HEK293 (cell line): ENCODE measurements around the gene PDE1C.

Experiments used
- CTCF ChIA-PET: fragments of 350-600 bp; formaldehyde crosslinking; extraction: SDS; loops from one replicate; lab custom pipeline; 2021; ENCODE audit warnings: antibody characterized with exemption; lab: Yijun Ruan, JAX
- POLR2A ChIA-PET: fragments of 300-600 bp; formaldehyde crosslinking; extraction: SDS; loops from one replicate; lab custom pipeline; 2020; ENCODE audit warnings: antibody characterized with exemption, inconsistent platforms; lab: Yijun Ruan, JAX
- H3K27ac ChIP-seq: fragments of 200-500 bp; sonication (Bioruptor generic); 2 replicates; pipeline ENCODE4 v1.5.1; 2014; ENCODE audit warnings: low read depth, low read length, control low read depth, inconsistent platforms; ENCODE audit errors: extremely low read depth
- H3K36me3 ChIP-seq, 2 experiments: fragments of 200-500 bp in 1 of 2; sonication (Bioruptor generic) in 1 of 2; 1 replicate in 1 of 2; 2 replicates in 1 of 2; pipeline ENCODE4 v1.5.1; 2014 to 2017; ENCODE audit warnings: inconsistent platforms in 2 of 2, low read length in 2 of 2; ENCODE audit not compliant: control insufficient read depth in 2 of 2, insufficient read depth in 1 of 2
- H3K4me1 ChIP-seq: fragments of 200-500 bp; sonication (Bioruptor generic); 2 replicates; pipeline ENCODE4 v1.5.1; 2014; ENCODE audit warnings: mild to moderate bottlenecking, low read length, inconsistent platforms; ENCODE audit not compliant: control insufficient read depth, insufficient read depth
- H3K4me3 ChIP-seq: 2 replicates; pipeline ENCODE4 v1.5.1; 2011; ENCODE audit warnings: low read depth, mild to moderate bottlenecking, control low read depth, low read length, moderate library complexity
- H3K9me3 ChIP-seq: fragments of 200-500 bp; sonication (Bioruptor generic); 2 replicates; pipeline ENCODE4 v1.5.1; 2014; ENCODE audit warnings: low read depth, low read length, inconsistent platforms; ENCODE audit not compliant: control insufficient read depth, insufficient read depth
- GFI1B ChIP-seq: fragments of 450-650 bp; formaldehyde crosslinking; IDR thresholded peaks from 2 replicates; pipeline ENCODE4 v1.5.1; 2016; ENCODE audit warnings: missing biosample characterization, missing genetic modification characterization
- HOXC10 ChIP-seq: sonication (generic); formaldehyde crosslinking; IDR thresholded peaks from 2 replicates; pipeline ENCODE4 v1.8.1; 2023; ENCODE audit warnings: mild to moderate bottlenecking, missing genetic modification reagents
- KLF16 ChIP-seq: fragments of 450-650 bp; formaldehyde crosslinking; IDR thresholded peaks from 2 replicates; pipeline ENCODE4 v1.5.1; 2017; ENCODE audit warnings: missing biosample characterization, missing genetic modification characterization
- PRDM4 ChIP-seq: fragments of 450-650 bp; formaldehyde crosslinking; IDR thresholded peaks from 2 replicates; pipeline ENCODE4 v1.5.1; 2017; ENCODE audit warnings: missing biosample characterization, missing genetic modification characterization
- RBAK ChIP-seq: fragments of 450-650 bp; formaldehyde crosslinking; IDR thresholded peaks from 2 replicates; pipeline ENCODE4 v1.5.1; 2016; ENCODE audit warnings: missing biosample characterization, missing genetic modification characterization
- SP2 ChIP-seq: fragments of 450-650 bp; formaldehyde crosslinking; IDR thresholded peaks from 2 replicates; pipeline ENCODE4 v1.5.1; 2016; ENCODE audit warnings: missing biosample characterization, missing genetic modification characterization
- SP3 ChIP-seq: fragments of 450-650 bp; formaldehyde crosslinking; IDR thresholded peaks from 2 replicates; pipeline ENCODE4 v1.5.1; 2016; ENCODE audit warnings: missing biosample characterization, missing genetic modification characterization
- TRIM28 ChIP-seq: IDR thresholded peaks from 2 replicates; pipeline ENCODE4 v1.6.1; 2011; ENCODE audit warnings: low read length, control low read depth, borderline replicate concordance
- YY2 ChIP-seq: fragments of 450-650 bp; formaldehyde crosslinking; IDR thresholded peaks from 2 replicates; pipeline ENCODE4 v1.5.1; 2016; ENCODE audit warnings: missing biosample characterization, missing genetic modification characterization
- ZBTB21 ChIP-seq: fragments of 450-650 bp; formaldehyde crosslinking; IDR thresholded peaks from 2 replicates; pipeline ENCODE4 v1.5.1; 2017; ENCODE audit warnings: missing biosample characterization, missing genetic modification characterization
- ZNF114 ChIP-seq: fragments of 450-650 bp; formaldehyde crosslinking; IDR thresholded peaks from 2 replicates; pipeline ENCODE4 v1.5.0; 2017; ENCODE audit warnings: missing biosample characterization, missing genetic modification characterization
- ZNF132 ChIP-seq: fragments of 450-650 bp; formaldehyde crosslinking; IDR thresholded peaks from 2 replicates; pipeline ENCODE4 v1.5.1; 2017; ENCODE audit warnings: missing biosample characterization, missing genetic modification characterization, borderline replicate concordance
- ZNF169 ChIP-seq: fragments of 450-650 bp; formaldehyde crosslinking; IDR thresholded peaks from 2 replicates; pipeline ENCODE4 v1.5.1; 2016; ENCODE audit warnings: missing biosample characterization, missing genetic modification characterization
- ZNF2 ChIP-seq: fragments of 450-650 bp; formaldehyde crosslinking; IDR thresholded peaks from 2 replicates; pipeline ENCODE4 v1.5.1; 2016; ENCODE audit warnings: missing biosample characterization, missing genetic modification characterization
- ZNF239 ChIP-seq: fragments of 450-650 bp; formaldehyde crosslinking; IDR thresholded peaks from 2 replicates; pipeline ENCODE4 v1.5.1; 2016; ENCODE audit warnings: missing biosample characterization, missing genetic modification characterization
- ZNF391 ChIP-seq: fragments of 450-650 bp; formaldehyde crosslinking; IDR thresholded peaks from 2 replicates; pipeline ENCODE4 v1.5.1; 2016; ENCODE audit warnings: low read depth, missing biosample characterization, missing genetic modification characterization, borderline replicate concordance
- ZNF549 ChIP-seq: fragments of 450-650 bp; IDR thresholded peaks from 2 replicates; pipeline ENCODE4 v1.5.1; 2018; ENCODE audit warnings: missing biosample characterization, missing genetic modification characterization, mild to moderate bottlenecking, inconsistent platforms, moderate library complexity
- ZNF555 ChIP-seq: fragments of 450-650 bp; formaldehyde crosslinking; conservative IDR thresholded peaks from 2 replicates; pipeline ENCODE4 v1.5.1; 2017; ENCODE audit warnings: missing biosample characterization, mild to moderate bottlenecking, missing genetic modification characterization, inconsistent platforms
- ZNF558 ChIP-seq: fragments of 450-650 bp; formaldehyde crosslinking; IDR thresholded peaks from 2 replicates; pipeline ENCODE4 v1.5.1; 2016; ENCODE audit warnings: missing biosample characterization, missing genetic modification characterization
- ZNF621 ChIP-seq: fragments of 450-650 bp; formaldehyde crosslinking; IDR thresholded peaks from 2 replicates; pipeline ENCODE4 v1.5.1; 2017; ENCODE audit warnings: missing biosample characterization, missing genetic modification characterization
- ZNF624 ChIP-seq: fragments of 450-650 bp; formaldehyde crosslinking; IDR thresholded peaks from 2 replicates; pipeline ENCODE4 v1.5.1; 2017; ENCODE audit warnings: missing biosample characterization, missing genetic modification characterization
- ZNF654 ChIP-seq: fragments of 450-650 bp; formaldehyde crosslinking; IDR thresholded peaks from 2 replicates; pipeline ENCODE4 v1.5.1; 2016; ENCODE audit warnings: low read depth, missing biosample characterization, missing genetic modification characterization
- ZNF664 ChIP-seq: fragments of 450-650 bp; formaldehyde crosslinking; IDR thresholded peaks from 2 replicates; pipeline ENCODE4 v1.5.1; 2016; ENCODE audit warnings: missing biosample characterization, missing genetic modification characterization
- ZNF776 ChIP-seq: fragments of 450-650 bp; formaldehyde crosslinking; IDR thresholded peaks from 2 replicates; pipeline ENCODE4 v1.5.0; 2017; ENCODE audit warnings: missing biosample characterization, missing genetic modification characterization, borderline replicate concordance
- ZSCAN23 ChIP-seq: fragments of 450-650 bp; formaldehyde crosslinking; IDR thresholded peaks from 2 replicates; pipeline ENCODE4 v1.5.1; 2016; ENCODE audit warnings: missing biosample characterization, missing genetic modification characterization
- ZXDB ChIP-seq: fragments of 450-650 bp; formaldehyde crosslinking; IDR thresholded peaks from 2 replicates; pipeline ENCODE4 v1.5.1; 2016; ENCODE audit warnings: missing biosample characterization, missing genetic modification characterization
- TF ChIP-seq, protein P1 (sequence below): fragments of 450-650 bp; IDR thresholded peaks from 2 replicates; pipeline ENCODE4 v1.5.1; 2018; ENCODE audit warnings: missing biosample characterization, missing genetic modification characterization

Gene PDE1C

DNA sequence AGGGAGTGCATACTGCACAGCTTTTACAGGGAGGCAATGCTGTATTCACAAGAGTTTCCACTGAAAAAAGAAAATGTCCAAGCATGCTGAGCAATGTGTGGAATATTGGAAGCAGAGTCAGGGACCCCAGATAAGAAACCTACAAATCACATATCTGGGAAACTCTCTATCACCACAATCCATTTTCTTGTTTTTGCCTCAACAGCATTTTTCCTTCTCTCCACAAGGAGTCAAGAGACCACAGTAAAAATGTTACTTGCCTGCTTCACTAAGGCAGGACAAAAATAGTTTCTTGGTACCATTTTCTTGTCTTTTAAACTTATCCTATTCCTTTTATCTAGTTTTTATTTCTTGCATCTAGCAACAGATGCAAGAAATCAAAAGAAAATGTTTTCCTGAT is 19.5 kb upstream of the PDE1C start (continued):
- no peak for TF ChIP-seq ZNF239 (tag by site-specific recombination)
- TF ChIP-seq ZNF132 (tag by site-specific recombination) = no peak
- TF ChIP-seq YY2 (tag by site-specific recombination) = no peak
- no peak for TF ChIP-seq ZNF558 (tag by site-specific recombination)
- TF ChIP-seq, protein P1, sequence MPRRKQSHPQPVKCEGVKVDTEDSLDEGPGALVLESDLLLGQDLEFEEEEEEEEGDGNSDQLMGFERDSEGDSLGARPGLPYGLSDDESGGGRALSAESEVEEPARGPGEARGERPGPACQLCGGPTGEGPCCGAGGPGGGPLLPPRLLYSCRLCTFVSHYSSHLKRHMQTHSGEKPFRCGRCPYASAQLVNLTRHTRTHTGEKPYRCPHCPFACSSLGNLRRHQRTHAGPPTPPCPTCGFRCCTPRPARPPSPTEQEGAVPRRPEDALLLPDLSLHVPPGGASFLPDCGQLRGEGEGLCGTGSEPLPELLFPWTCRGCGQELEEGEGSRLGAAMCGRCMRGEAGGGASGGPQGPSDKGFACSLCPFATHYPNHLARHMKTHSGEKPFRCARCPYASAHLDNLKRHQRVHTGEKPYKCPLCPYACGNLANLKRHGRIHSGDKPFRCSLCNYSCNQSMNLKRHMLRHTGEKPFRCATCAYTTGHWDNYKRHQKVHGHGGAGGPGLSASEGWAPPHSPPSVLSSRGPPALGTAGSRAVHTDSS (tag by site-specific recombination) = no peak
- no peak for TF ChIP-seq ZNF621

DNA sequence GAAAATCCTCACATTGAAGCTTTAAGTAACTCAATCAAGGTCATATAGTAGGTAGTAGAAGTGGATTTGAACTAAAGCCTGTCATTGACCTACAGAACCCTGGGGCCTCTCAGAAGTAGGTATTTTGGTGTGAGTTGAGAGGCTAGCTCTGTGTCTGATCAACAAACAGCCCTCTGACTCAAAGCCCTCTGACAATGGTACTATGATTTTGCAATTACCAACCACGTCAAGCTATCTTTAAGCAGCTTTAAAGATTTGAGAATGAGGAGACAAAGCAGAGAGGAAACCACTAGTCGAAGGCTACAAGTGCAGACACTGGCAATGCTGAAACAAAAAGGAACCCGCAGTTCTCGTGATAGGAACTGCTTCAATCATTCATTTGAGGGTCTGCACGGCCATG is 19.0 kb upstream of the PDE1C start:
- Histone ChIP-seq H3K4me1 (no peaks in the 10 kb centered on the region), H3K36me3 (no peaks in the 10 kb centered on the region)
- TF ChIP-seq SP2 (tag by site-specific recombination) (no peak), GFI1B (tag by site-specific recombination) (no peak), ZNF654 (no peak), RBAK (tag by site-specific recombination) (no peak), ZNF776 (no peak), ZBTB21 (no peak), ZNF624 (no peak), PRDM4 (tag by site-specific recombination) (no peak)
- TF ChIP-seq, all 188 proteins: peak for 0
- ChIA-PET CTCF (no interaction called here), POLR2A (no interaction called here)
- Histone ChIP-seq H3K27ac (no peak overlapping the region), H3K4me3 (no peak overlapping the region), H3K9me3 (no peaks in the 10 kb centered on the region)

GRCh38 chr7:32088451-32088881 is 18.3 kb upstream of the PDE1C start:
- no peaks in the 10 kb centered on the region for H3K4me1 ChIP-seq
- no peaks in the 10 kb centered on the region for H3K36me3 ChIP-seq
- ChIA-PET CTCF (no interaction called here), POLR2A (no interaction called here)
- no peak overlapping the region for H3K4me3 ChIP-seq
- H3K9me3 ChIP-seq = no peaks in the 10 kb centered on the region
- no peak for TF ChIP-seq ZNF169
- TF ChIP-seq ZNF2 (tag by site-specific recombination) = no peak
- no peak overlapping the region for H3K27ac ChIP-seq

DNA sequence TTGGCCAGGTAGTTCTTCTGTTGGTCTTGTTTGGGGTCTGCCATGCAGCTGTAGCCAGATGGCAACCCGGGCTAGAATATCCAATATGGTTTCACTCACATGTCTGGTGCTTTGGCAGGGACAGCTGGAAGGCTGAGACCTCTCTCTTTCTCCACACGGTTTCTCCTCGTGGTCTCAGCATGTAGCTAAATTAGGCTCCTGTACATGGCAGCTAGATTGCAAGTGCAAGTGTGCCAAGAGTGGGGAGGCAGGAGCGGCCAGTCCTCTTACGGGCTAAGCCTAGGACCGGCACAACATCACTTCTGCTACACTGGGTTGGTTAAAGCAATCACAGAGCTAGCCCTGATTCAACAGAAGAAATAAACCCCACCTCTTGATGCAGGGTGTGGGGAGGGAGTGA is 9.3 kb upstream of the PDE1C start:
- POLR2A ChIA-PET = no interaction called here
- Histone ChIP-seq H3K27ac (no peak overlapping the region), H3K4me3 (no peak overlapping the region), H3K36me3 (no peaks in the 10 kb centered on the region), H3K9me3 (no peaks in the 10 kb centered on the region), H3K4me1 (no peaks in the 10 kb centered on the region)
- no peak for TF ChIP-seq ZXDB (tag by site-specific recombination)
- no peak for TF ChIP-seq ZNF664 (tag by site-specific recombination)
- no peak for TF ChIP-seq HOXC10 (CRISPR knock-in tag)
- TF ChIP-seq ZNF391 (tag by site-specific recombination) = no peak
- no peak for TF ChIP-seq KLF16 (tag by site-specific recombination)
- TF ChIP-seq, protein P1 (tag by site-specific recombination) = no peak
- TF ChIP-seq ZNF549 (tag by site-specific recombination) = no peak
- no peak for TF ChIP-seq ZSCAN23 (tag by site-specific recombination)
- TF ChIP-seq ZNF654 = no peak
- TF ChIP-seq SP3 (tag by site-specific recombination) = no peak
- no peak for TF ChIP-seq TRIM28
- no peak for TF ChIP-seq ZNF114 (tag by site-specific recombination)
- TF ChIP-seq ZNF169 = no peak
- TF ChIP-seq ZNF555 = no peak
- no peak for TF ChIP-seq GFI1B (tag by site-specific recombination)
- CTCF ChIA-PET = interaction anchor here (0.6 to 0.8 kb wide), 2 partner anchors 56 to 259 kb away, joined by 3 read pairs; no protein-coding TSS in a partner anchor
